HFF-Myc (cell line): Measurements from ENCODE around the gene DAGLB.

ENCODE experiments used
- DNase-seq: peaks from one replicate; pipeline ENCODE4 v3.0.0-alpha.2; 2011; ENCODE audit warnings: low read depth; ENCODE audit errors: extremely low read depth
- H3K4me3 ChIP-seq: replicated peaks from 2 replicates; pipeline ENCODE4 v1.5.1; 2011; ENCODE audit warnings: low read depth, mild to moderate bottlenecking, control low read depth, low read length
- TF ChIP-seq, protein P1 (sequence below): IDR thresholded peaks from 2 replicates; pipeline ENCODE4 v1.5.1; 2012; ENCODE audit warnings: mild to moderate bottlenecking, low read depth, low read length, control low read depth; ENCODE audit errors: missing control alignments

The DAGLB gene

DNA sequence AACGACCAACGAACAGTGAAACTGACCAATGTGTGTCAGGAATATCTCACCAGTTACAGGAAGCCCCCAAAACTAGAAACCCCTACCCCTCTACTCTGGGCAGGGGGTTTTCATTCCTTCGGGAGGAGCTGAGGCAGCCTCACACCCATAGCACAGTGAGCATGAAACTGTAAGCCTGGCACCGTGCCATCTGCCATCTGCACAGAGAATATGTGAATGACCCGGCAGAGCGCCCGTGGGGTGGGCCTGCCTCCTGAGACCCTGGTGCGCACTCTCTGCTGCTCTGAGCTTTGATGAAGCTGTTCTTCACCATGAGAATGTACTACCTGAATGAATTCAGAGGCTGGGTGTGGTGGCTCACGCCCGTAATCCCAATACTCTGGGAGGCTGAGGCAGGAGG, 27.1 kb downstream of the DAGLB start:
- no peak for DNase-seq
- H3K4me3 ChIP-seq, result no peak overlapping the region
- TF ChIP-seq, protein P1, sequence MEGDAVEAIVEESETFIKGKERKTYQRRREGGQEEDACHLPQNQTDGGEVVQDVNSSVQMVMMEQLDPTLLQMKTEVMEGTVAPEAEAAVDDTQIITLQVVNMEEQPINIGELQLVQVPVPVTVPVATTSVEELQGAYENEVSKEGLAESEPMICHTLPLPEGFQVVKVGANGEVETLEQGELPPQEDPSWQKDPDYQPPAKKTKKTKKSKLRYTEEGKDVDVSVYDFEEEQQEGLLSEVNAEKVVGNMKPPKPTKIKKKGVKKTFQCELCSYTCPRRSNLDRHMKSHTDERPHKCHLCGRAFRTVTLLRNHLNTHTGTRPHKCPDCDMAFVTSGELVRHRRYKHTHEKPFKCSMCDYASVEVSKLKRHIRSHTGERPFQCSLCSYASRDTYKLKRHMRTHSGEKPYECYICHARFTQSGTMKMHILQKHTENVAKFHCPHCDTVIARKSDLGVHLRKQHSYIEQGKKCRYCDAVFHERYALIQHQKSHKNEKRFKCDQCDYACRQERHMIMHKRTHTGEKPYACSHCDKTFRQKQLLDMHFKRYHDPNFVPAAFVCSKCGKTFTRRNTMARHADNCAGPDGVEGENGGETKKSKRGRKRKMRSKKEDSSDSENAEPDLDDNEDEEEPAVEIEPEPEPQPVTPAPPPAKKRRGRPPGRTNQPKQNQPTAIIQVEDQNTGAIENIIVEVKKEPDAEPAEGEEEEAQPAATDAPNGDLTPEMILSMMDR, result no peak

DNA sequence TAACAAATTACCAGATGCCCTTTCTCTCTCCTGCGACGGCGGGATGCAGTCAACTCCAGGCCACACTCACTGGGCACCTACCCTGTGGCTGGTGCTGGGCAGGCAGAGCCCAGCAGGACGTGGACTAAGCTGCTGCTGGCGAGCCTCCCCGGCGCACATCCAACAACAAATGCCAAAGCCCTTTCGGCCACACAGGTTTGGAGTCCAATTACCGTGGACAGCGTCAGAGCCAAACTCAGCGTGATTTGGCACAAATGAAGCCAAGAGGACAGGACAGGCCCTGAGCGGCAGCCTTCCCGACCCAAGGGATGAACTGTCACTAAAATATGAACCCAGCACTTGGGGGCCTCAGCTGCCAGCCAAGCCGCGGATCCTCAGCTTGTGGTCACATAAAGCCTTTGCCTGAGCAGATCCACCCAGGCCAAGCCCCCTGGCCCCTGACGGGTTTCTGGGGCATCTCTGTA, 28.4 kb downstream of the DAGLB start:
- TF ChIP-seq, protein P1, result no peak
- DNase-seq, result no peak
- no peak overlapping the region for H3K4me3 ChIP-seq

DNA sequence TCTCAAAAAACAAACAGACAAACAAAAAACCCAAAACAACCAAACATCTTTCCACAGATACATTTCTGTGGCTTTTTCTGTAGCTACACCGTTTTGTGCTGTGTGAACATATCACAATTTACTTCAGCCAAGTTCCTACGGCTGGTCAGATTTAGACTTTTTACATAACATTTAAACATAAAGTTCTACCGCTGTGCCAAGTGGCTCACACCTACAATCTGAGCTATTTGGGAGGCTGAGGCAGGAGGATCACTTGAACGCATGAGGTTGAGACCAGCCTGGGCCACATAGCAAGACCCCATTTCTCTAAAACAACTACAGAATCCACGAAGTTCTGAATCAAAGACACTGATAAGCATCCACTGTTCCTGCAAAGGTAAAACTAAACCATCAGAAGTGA, 30.3 kb downstream of the DAGLB start:
- no peak for DNase-seq

DNA sequence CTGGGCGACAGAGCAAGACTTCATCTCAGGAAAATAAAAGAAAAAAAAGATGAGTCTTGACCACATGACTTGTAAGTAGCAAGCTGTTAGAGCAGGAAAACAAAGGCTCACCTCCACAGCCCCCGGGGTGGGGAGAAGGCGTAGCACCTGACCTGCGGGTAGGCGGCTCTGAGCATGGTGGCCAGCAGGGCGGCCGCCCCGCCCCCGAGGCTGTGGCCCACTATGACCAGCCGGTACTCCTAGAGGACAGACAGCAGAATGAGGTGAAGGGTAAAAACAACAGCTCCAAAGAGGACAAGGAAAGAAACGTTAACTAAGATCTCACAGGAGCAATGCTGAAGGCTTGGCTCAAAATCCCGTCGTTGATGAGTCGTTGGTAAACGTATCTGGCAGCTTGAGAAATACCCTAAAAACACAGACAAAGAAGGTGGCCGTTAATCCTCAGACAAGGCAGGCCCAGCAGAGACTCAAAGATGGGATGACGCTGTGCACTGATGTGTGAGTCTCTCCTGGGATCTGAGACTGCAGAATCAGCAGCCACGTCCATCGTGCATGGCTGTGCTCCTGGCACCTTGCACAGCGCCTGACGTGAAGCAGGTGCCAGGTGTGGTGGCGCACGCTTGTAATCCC, 31.1 kb downstream of the DAGLB start:
- TF ChIP-seq, protein P1, result no peak
- no peak overlapping the region for H3K4me3 ChIP-seq
- no peak for DNase-seq

More for the DNA sequence above, 30.3 kb downstream of the DAGLB start:
- TF ChIP-seq, protein P1, result no peak
- no peak overlapping the region for H3K4me3 ChIP-seq

DNA sequence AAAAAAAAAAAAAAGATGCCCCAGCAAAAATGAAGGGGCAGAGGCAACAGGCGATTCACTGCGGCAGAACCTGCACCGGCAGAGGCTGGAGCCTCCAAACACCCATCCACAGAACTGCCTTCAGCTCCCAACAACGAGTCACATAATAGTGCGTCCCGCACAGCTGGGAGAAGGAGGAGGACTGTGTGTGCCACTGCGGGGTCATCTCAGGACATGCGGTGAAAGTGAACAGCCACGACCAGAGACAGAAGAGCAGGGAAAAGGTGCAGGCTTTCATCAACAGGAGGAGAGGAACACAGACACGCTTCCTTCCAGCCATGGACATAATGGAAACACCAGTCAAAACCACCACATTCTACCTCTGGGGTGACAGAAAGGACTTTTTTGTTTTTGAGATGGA, 34.1 kb downstream of the DAGLB start:
- TF ChIP-seq, protein P1, result no peak
- H3K4me3 ChIP-seq, result no peak overlapping the region
- no peak for DNase-seq

DNA sequence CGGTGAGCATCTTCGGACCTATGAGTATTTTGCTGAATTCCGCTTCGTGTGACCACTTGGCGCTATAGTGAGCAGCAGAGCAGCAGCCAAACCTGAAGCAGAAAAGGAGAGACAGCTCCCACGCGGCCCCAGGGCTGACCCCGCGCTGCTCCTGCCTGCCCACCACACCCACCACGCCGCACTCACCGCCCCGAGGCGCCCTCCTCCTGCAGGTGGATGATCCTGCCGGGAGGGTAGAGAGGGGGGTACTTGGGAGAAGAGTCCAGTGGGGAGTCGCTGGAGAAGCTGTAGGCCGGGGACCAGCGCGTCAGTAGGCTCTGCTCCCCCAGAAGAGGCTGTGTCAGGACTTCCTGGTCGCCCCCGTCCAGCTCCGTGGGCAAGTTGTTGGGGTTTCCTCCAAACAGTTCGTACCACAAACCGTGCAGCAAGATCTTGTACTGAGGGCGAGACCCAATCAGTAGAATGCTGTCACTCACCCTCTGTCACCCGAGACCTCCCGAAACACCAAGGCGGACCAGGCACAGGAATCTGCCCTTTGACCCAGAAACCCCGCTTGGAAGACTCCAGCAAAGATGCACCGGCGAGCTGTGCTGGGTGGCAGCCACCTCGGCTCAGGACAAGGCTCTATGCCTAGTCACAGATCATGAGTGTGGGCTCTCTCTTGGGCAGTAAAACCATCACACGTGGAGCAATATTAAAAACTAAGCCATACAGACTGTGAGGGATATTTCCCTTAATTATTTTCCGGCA, 37.6 kb downstream of the DAGLB start:
- TF ChIP-seq, protein P1, result no peak
- DNase-seq, result no peak
- H3K4me3 ChIP-seq, result no peak overlapping the region
